ENCODE data around the gene KRTAP2-1. TPM values are rescaled to one million over a fixed set of nuclear protein-coding genes. Genes with fewer than 3 reads are reported as not detected.
"Not testable (repeated sequence)": the region's sequence is repeated elsewhere in the genome, so short reads cannot be mapped to it uniquely, and the experiment has no call there.

KRTAP2-1 gene
- total RNA-seq, 2 experiments from 2014 or later = not detected

GRCh38 chr17:41015454-41015853, 31.7 kb downstream of the KRTAP2-1 start:
- Mint-ChIP-seq H3K9me3 (no peaks in the 10 kb centered on the region), H3K27me3 (peaks cover 10% of the 10 kb centered on the region), H3K36me3 (ENCODE audit: low read depth) (no peaks in the 10 kb centered on the region), H3K4me3 (no peak overlapping the region), H3K4me1 (no peaks in the 10 kb centered on the region), H3K27ac (no peak overlapping the region)
- ChIA-PET POLR2A (no interaction called here), CTCF (no interaction called here)
- no peak for DNase-seq

GRCh38 chr17:41013606-41014005, 33.5 kb downstream of the KRTAP2-1 start:
- no peak overlapping the region for H3K27ac Mint-ChIP-seq
- H3K4me3 Mint-ChIP-seq = no peak overlapping the region
- H3K9me3 Mint-ChIP-seq = no peaks in the 10 kb centered on the region
- H3K4me1 Mint-ChIP-seq = no peaks in the 10 kb centered on the region
- ChIA-PET CTCF (interaction anchor here (1.3 kb wide), 1 partner anchor 52 kb away, joined by 3 read pairs; no protein-coding TSS in a partner anchor), POLR2A (no interaction called here)
- H3K27me3 Mint-ChIP-seq = peaks cover 10% of the 10 kb centered on the region
- no peaks in the 10 kb centered on the region for H3K36me3 Mint-ChIP-seq (ENCODE audit: low read depth)
- DNase-seq = no peak

- POLR2A ChIA-PET = no interaction called here
- H3K4me1 Mint-ChIP-seq = no peaks in the 10 kb centered on the region
- CTCF ChIA-PET = interaction anchor here (1.3 kb wide), 1 partner anchor 52 kb away, joined by 3 read pairs; no protein-coding TSS in a partner anchor
- H3K36me3 Mint-ChIP-seq (ENCODE audit: low read depth) = no peaks in the 10 kb centered on the region
- DNase-seq = no peak
- H3K4me3 Mint-ChIP-seq = no peak overlapping the region
- no peak overlapping the region for H3K27ac Mint-ChIP-seq
- H3K9me3 Mint-ChIP-seq = no peaks in the 10 kb centered on the region
- H3K27me3 Mint-ChIP-seq = peaks cover 10% of the 10 kb centered on the region
Measured at GRCh38 chr17:41013181-41013580, 33.9 kb downstream of the KRTAP2-1 start.

- DNase-seq = no peak
- ChIA-PET POLR2A (no interaction called here), CTCF (interaction anchor here (1.3 kb wide), 1 partner anchor 51 kb away, joined by 3 read pairs; no protein-coding TSS in a partner anchor)
- Mint-ChIP-seq H3K4me1 (no peaks in the 10 kb centered on the region), H3K36me3 (ENCODE audit: low read depth) (no peaks in the 10 kb centered on the region), H3K9me3 (no peaks in the 10 kb centered on the region), H3K27me3 (peaks cover 8% of the 10 kb centered on the region), H3K27ac (no peak overlapping the region), H3K4me3 (no peak overlapping the region)
Measured at GRCh38 chr17:41012326-41013120, 34.6 kb downstream of the KRTAP2-1 start.

- no peak for DNase-seq
Measured at GRCh38 chr17:41010441-41010840, 36.7 kb downstream of the KRTAP2-1 start.

GRCh38 chr17:41009936-41010335, 37.2 kb downstream of the KRTAP2-1 start:
- no peak overlapping the region for H3K27ac Mint-ChIP-seq
- no peak overlapping the region for H3K4me3 Mint-ChIP-seq
- DNase-seq = no peak
- ChIA-PET POLR2A (interaction anchor here (0.7 kb wide), 1 partner anchor 65 kb away, joined by 3 read pairs; no protein-coding TSS in a partner anchor), CTCF (interaction anchor here (1.4 kb wide), 1 partner anchor 8 kb away, joined by 5 read pairs; no protein-coding TSS in a partner anchor)
- H3K27me3 Mint-ChIP-seq = peaks cover 5% of the 10 kb centered on the region
- H3K9me3 Mint-ChIP-seq = no peaks in the 10 kb centered on the region
- no peaks in the 10 kb centered on the region for H3K4me1 Mint-ChIP-seq
- H3K36me3 Mint-ChIP-seq (ENCODE audit: low read depth) = no peaks in the 10 kb centered on the region

More at GRCh38 chr17:41010441-41010840, 36.7 kb downstream of the KRTAP2-1 start:
- CTCF ChIA-PET = interaction anchor here (1.4 kb wide), 1 partner anchor 8 kb away, joined by 5 read pairs; no protein-coding TSS in a partner anchor
- POLR2A ChIA-PET = no interaction called here
- H3K36me3 Mint-ChIP-seq (ENCODE audit: low read depth) = no peaks in the 10 kb centered on the region
- no peaks in the 10 kb centered on the region for H3K9me3 Mint-ChIP-seq
- peaks cover 7% of the 10 kb centered on the region for H3K27me3 Mint-ChIP-seq
- H3K4me3 Mint-ChIP-seq = no peak overlapping the region
- H3K4me1 Mint-ChIP-seq = no peaks in the 10 kb centered on the region
- no peak overlapping the region for H3K27ac Mint-ChIP-seq

DNA sequence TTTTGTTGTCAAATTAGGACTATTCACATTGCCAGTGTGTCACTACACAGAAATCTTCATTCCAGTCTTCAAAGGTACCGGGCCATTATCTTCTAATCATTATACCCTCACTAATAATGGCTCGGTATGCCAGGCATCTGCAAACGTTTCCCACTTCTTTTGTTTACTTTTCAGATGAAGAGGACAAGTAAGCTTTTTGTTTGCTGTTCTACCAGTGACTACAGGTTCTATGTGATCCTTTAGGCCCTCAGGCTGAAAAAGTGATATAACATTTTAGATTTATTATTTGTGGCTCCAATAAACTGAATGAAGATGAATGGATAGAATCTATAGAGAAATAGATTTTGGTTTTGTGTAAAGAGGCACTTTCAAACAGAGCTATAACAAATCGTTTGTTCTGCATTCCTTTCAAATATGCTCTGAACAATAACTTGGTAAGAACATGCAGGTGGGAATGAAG, 37.8 kb downstream of the KRTAP2-1 start:
- POLR2A ChIA-PET = interaction anchor here (0.7 kb wide), 1 partner anchor 66 kb away, joined by 3 read pairs; no protein-coding TSS in a partner anchor
- no peaks in the 10 kb centered on the region for H3K9me3 Mint-ChIP-seq
- CTCF ChIA-PET = interaction anchor here (1.4 kb wide), 1 partner anchor 9 kb away, joined by 5 read pairs; no protein-coding TSS in a partner anchor
- no peak for DNase-seq
- no peaks in the 10 kb centered on the region for H3K36me3 Mint-ChIP-seq (ENCODE audit: low read depth)
- H3K4me1 Mint-ChIP-seq = no peaks in the 10 kb centered on the region
- H3K27ac Mint-ChIP-seq = no peak overlapping the region
- peaks cover 8% of the 10 kb centered on the region for H3K27me3 Mint-ChIP-seq
- no peak overlapping the region for H3K4me3 Mint-ChIP-seq

- Mint-ChIP-seq H3K36me3 (ENCODE audit: low read depth) (no peaks in the 10 kb centered on the region), H3K4me3 (no peak within 1 kb of the TSS), H3K9me3 (no peaks in the 10 kb centered on the region), H3K4me1 (no peaks in the 10 kb centered on the region), H3K27me3 (peaks cover 8% of the 10 kb centered on the region), H3K27ac (no peak within 1 kb of the TSS)
- CTCF ChIA-PET = no interaction called here
- POLR2A ChIA-PET = no interaction called here
- no peak for DNase-seq
Measured at GRCh38 chr17:41008811-41009210, 38.3 kb downstream of the KRTAP2-1 start, which contains the start of gene KRTAP3-1. KRTAP3-1 (minus strand) TSS chr17:41009128; CDS start chr17:41009074, 54 bp downstream.

DNA sequence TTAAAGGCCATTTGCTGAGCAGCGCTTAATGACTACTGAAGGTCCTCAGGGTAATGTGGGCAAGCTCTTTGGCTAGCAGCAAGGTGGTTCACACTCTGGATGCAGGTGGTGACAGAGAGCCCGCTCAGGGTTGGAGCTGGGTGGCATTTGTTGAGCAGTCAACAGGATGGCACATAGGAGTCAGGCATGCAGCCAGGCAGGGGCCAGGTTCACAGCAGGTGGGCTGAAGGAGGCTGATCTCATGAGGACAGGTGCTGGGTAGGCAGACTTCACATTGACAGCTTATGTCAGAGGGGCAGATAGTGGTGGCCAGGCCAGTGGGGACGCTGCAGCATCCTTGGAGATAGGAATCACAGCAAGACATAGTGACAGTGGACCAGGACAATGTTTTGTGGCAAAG, 42.7 kb downstream of the KRTAP2-1 start:
- Mint-ChIP-seq H3K4me3 (no peak overlapping the region), H3K27ac (no peak overlapping the region), H3K4me1 (no peaks in the 10 kb centered on the region), H3K36me3 (ENCODE audit: low read depth) (no peaks in the 10 kb centered on the region), H3K27me3 (peaks cover 12% of the 10 kb centered on the region), H3K9me3 (no peaks in the 10 kb centered on the region)
- CTCF ChIA-PET = no interaction called here
- DNase-seq = no peak
- POLR2A ChIA-PET = no interaction called here

GRCh38 chr17:41003926-41004325, 43.2 kb downstream of the KRTAP2-1 start:
- CTCF ChIA-PET = no interaction called here
- no peak for DNase-seq
- POLR2A ChIA-PET = no interaction called here

DNA sequence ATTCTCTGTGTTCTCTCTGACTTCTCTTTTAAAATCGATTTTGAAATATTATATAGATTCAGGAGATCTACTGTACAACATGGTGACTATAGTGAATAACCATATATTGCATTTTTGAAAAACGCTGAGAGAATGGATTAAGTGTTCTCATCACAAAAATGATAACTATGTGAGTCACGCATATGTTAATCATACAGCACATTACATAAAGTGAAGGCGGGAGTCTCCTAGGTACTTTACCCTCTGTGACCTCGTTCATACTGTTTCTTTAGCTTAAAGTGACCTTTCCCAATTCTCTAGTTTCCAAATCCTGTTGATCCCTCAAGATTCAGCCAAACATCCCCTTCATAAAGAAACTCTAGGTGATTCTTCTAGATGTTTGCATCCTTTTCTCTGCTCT, 44.3 kb downstream of the KRTAP2-1 start:
- H3K4me1 Mint-ChIP-seq = no peaks in the 10 kb centered on the region
- POLR2A ChIA-PET = no interaction called here
- no peak for DNase-seq
- peaks cover 23% of the 10 kb centered on the region for H3K27me3 Mint-ChIP-seq
- H3K27ac Mint-ChIP-seq = no peak overlapping the region
- H3K36me3 Mint-ChIP-seq (ENCODE audit: low read depth) = no peaks in the 10 kb centered on the region
- no peak overlapping the region for H3K4me3 Mint-ChIP-seq
- H3K9me3 Mint-ChIP-seq = no peaks in the 10 kb centered on the region
- CTCF ChIA-PET = no interaction called here

More at GRCh38 chr17:41003926-41004325, 43.2 kb downstream of the KRTAP2-1 start:
- Mint-ChIP-seq H3K36me3 (ENCODE audit: low read depth) (no peaks in the 10 kb centered on the region), H3K9me3 (no peaks in the 10 kb centered on the region), H3K27me3 (peaks cover 17% of the 10 kb centered on the region), H3K4me1 (no peaks in the 10 kb centered on the region), H3K27ac (no peak overlapping the region), H3K4me3 (no peak overlapping the region)

- Mint-ChIP-seq H3K4me1 (no peaks in the 10 kb centered on the region), H3K4me3 (no peak overlapping the region), H3K27ac (no peak overlapping the region), H3K27me3 (peaks cover 33% of the 10 kb centered on the region), H3K36me3 (ENCODE audit: low read depth) (no peaks in the 10 kb centered on the region), H3K9me3 (no peaks in the 10 kb centered on the region)
- ChIA-PET CTCF (interaction anchor here (0.6 kb wide), 1 partner anchor 194 kb away, joined by 4 read pairs; no protein-coding TSS in a partner anchor), POLR2A (no interaction called here)
- DNase-seq = no peak
Measured at GRCh38 chr17:41001795-41002194, 45.3 kb downstream of the KRTAP2-1 start.

DNA sequence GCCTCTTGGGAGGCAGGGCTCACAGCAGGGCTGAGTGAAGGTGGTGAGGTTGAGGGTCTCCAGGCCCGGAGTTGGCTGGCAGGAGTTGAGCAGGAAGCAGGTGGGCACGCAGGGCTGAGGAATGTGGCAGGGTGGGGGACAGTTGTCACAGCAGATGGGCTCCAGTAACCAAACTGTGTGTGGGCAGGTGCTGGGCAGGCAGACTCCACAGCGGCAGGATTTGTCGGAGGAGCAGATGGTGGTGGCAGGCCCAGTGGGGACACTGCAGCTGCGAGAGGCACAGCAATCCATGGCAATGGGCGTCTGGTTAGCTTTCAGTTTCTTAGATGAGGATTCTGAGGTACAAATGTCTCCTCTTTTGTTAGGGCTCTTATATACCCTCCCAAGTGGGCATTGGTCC, 47.6 kb downstream of the KRTAP2-1 start, which contains the start of gene KRTAP3-2:
TSS of gene KRTAP3-2 (minus strand) at position 344 of the 400 bp plus-strand sequence. CDS start at position 291, 53 bp downstream.
- DNase-seq; H3K4me3 Mint-ChIP-seq; POLR2A ChIA-PET; H3K36me3 Mint-ChIP-seq (ENCODE audit: low read depth); H3K4me1 Mint-ChIP-seq; CTCF ChIA-PET; H3K9me3 Mint-ChIP-seq; H3K27ac Mint-ChIP-seq: not testable (repeated sequence)
- peaks cover 37% of the 10 kb centered on the region for H3K27me3 Mint-ChIP-seq

Measured in activated CD4-positive, alpha-beta T cell treated with anti-CD3 and anti-CD28 coated beads, Interleukin-2, amount 10 ng/mL, durations not matched to agents 7 days and 5 days (primary cell).